H1 (cell line): ENCODE measurements around the gene NUPR1. TPM values are rescaled to one million over a fixed set of nuclear protein-coding genes. Genes with fewer than 3 reads are reported as not detected.

Source experiments
- polyA plus RNA-seq, 7 experiments: library from polyadenylated mRNA; depleted of rRNA in 3 of 7; stranded (reverse) in 5 of 7; unstranded in 2 of 7; fragments of >200 nt in 5 of 7; fragments of 200-250 nt in 2 of 7; gene quantifications; 1 replicate in 5 of 7; 2 replicates in 1 of 7; 4 replicates in 1 of 7; pipeline versions ENCODE4 v1.2.1 to v1.2.3, GENCODE V29; 2011 to 2013; ENCODE audit warnings: missing spikeins in 2 of 7, mixed read lengths in 2 of 7
- total RNA-seq: library from RNA; stranded (reverse); fragmentation: NEBNext Ultra II Directional; extraction: Animal tissue kit (Norgen Biotek cat#: 25700); gene quantifications from 2 replicates; pipeline ENCODE4 v1.2.1, GENCODE V29; 2021
- TF ChIP-seq, protein P1 (sequence below): fragments of 300-600 bp; sonication (generic); IDR thresholded peaks from 2 replicates; pipeline ENCODE4 v1.7.1; 2012; ENCODE audit warnings: low read length, moderate library complexity, mild to moderate bottlenecking, inconsistent platforms; ENCODE audit not compliant: insufficient replicate concordance

Gene NUPR1
- total and polyA plus RNA-seq, 2 of the 8 experiments (the other 6 are each of a cell fraction or from before 2014, with no cell fraction given) = 0.17 to 0.20 TPM

DNA sequence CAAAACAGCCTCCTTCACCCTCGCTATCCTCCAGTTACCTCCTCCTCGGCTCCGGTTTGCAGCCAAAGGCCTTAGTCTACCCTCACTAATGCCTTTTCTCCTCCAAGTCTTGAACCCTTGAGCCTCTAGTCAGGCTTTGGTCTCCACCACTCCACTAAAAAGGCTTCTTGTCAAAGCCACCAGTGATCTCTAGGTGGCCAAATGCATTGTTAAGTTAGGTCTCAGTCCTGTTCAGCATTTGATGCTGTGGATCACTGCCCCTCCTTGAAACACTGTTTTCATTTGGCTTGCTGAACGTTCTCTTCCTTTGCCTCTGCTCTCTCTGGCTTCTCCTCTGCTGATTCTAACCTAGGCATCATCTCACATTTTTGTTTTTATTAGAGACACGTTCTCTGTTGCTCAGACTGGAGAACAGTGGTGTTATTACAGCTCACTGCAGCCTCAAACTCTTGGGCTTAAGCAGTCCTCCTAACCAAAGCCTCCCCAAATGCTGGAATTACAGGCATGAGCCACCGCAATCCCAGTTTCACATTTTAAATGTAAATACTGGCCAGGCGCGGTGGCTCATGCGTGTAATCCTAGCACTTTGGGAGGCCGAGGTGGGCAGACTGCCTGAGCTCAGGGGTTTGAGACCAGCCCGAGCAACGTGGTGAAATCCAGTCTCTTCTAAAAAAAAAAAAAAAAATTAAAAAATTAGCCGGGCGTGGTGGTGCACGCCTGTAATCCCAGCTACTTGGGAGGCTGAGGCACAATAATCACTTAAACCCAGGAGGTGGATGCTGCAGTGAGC lies 16.1 kb upstream of the NUPR1 start (continued):
- TF ChIP-seq, protein P1, sequence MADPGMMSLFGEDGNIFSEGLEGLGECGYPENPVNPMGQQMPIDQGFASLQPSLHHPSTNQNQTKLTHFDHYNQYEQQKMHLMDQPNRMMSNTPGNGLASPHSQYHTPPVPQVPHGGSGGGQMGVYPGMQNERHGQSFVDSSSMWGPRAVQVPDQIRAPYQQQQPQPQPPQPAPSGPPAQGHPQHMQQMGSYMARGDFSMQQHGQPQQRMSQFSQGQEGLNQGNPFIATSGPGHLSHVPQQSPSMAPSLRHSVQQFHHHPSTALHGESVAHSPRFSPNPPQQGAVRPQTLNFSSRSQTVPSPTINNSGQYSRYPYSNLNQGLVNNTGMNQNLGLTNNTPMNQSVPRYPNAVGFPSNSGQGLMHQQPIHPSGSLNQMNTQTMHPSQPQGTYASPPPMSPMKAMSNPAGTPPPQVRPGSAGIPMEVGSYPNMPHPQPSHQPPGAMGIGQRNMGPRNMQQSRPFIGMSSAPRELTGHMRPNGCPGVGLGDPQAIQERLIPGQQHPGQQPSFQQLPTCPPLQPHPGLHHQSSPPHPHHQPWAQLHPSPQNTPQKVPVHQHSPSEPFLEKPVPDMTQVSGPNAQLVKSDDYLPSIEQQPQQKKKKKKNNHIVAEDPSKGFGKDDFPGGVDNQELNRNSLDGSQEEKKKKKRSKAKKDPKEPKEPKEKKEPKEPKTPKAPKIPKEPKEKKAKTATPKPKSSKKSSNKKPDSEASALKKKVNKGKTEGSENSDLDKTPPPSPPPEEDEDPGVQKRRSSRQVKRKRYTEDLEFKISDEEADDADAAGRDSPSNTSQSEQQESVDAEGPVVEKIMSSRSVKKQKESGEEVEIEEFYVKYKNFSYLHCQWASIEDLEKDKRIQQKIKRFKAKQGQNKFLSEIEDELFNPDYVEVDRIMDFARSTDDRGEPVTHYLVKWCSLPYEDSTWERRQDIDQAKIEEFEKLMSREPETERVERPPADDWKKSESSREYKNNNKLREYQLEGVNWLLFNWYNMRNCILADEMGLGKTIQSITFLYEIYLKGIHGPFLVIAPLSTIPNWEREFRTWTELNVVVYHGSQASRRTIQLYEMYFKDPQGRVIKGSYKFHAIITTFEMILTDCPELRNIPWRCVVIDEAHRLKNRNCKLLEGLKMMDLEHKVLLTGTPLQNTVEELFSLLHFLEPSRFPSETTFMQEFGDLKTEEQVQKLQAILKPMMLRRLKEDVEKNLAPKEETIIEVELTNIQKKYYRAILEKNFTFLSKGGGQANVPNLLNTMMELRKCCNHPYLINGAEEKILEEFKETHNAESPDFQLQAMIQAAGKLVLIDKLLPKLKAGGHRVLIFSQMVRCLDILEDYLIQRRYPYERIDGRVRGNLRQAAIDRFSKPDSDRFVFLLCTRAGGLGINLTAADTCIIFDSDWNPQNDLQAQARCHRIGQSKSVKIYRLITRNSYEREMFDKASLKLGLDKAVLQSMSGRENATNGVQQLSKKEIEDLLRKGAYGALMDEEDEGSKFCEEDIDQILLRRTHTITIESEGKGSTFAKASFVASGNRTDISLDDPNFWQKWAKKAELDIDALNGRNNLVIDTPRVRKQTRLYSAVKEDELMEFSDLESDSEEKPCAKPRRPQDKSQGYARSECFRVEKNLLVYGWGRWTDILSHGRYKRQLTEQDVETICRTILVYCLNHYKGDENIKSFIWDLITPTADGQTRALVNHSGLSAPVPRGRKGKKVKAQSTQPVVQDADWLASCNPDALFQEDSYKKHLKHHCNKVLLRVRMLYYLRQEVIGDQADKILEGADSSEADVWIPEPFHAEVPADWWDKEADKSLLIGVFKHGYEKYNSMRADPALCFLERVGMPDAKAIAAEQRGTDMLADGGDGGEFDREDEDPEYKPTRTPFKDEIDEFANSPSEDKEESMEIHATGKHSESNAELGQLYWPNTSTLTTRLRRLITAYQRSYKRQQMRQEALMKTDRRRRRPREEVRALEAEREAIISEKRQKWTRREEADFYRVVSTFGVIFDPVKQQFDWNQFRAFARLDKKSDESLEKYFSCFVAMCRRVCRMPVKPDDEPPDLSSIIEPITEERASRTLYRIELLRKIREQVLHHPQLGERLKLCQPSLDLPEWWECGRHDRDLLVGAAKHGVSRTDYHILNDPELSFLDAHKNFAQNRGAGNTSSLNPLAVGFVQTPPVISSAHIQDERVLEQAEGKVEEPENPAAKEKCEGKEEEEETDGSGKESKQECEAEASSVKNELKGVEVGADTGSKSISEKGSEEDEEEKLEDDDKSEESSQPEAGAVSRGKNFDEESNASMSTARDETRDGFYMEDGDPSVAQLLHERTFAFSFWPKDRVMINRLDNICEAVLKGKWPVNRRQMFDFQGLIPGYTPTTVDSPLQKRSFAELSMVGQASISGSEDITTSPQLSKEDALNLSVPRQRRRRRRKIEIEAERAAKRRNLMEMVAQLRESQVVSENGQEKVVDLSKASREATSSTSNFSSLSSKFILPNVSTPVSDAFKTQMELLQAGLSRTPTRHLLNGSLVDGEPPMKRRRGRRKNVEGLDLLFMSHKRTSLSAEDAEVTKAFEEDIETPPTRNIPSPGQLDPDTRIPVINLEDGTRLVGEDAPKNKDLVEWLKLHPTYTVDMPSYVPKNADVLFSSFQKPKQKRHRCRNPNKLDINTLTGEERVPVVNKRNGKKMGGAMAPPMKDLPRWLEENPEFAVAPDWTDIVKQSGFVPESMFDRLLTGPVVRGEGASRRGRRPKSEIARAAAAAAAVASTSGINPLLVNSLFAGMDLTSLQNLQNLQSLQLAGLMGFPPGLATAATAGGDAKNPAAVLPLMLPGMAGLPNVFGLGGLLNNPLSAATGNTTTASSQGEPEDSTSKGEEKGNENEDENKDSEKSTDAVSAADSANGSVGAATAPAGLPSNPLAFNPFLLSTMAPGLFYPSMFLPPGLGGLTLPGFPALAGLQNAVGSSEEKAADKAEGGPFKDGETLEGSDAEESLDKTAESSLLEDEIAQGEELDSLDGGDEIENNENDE = no peak
